Osteocyte (in vitro differentiated cells): ENCODE results near the gene NHLH2. TPM values are rescaled to one million over a fixed set of nuclear protein-coding genes. Genes with fewer than 3 reads are reported as not detected.

Experiments
- DNase-seq: peaks from one replicate; pipeline ENCODE4 v3.0.0; 2021; ENCODE audit warnings: mixed read lengths; ENCODE audit not compliant: unreplicated experiment; ENCODE audit errors: extremely low spot score
- H3K27ac Mint-ChIP-seq: one replicate; pipeline ENCODE4 v1.8.0; 2021; ENCODE audit warnings: mild to moderate bottlenecking, mixed read lengths; ENCODE audit not compliant: unreplicated experiment
- H3K27me3 Mint-ChIP-seq: one replicate; pipeline ENCODE4 v1.8.0; 2021; ENCODE audit warnings: mixed read lengths; ENCODE audit not compliant: unreplicated experiment
- H3K36me3 Mint-ChIP-seq: one replicate; pipeline ENCODE4 v1.8.0; 2021; ENCODE audit warnings: mixed read lengths; ENCODE audit not compliant: unreplicated experiment
- H3K4me1 Mint-ChIP-seq: one replicate; pipeline ENCODE4 v1.8.0; 2021; ENCODE audit warnings: mixed read lengths; ENCODE audit not compliant: unreplicated experiment
- H3K4me3 Mint-ChIP-seq: one replicate; pipeline ENCODE4 v1.8.0; 2021; ENCODE audit warnings: mild to moderate bottlenecking, moderate library complexity, mixed read lengths; ENCODE audit not compliant: unreplicated experiment
- H3K9me3 Mint-ChIP-seq: one replicate; pipeline ENCODE4 v1.8.0; 2021; ENCODE audit warnings: mixed read lengths; ENCODE audit not compliant: unreplicated experiment
- total RNA-seq: library from RNA; stranded (reverse); gene quantifications from 2 replicates; pipeline ENCODE4 v1.2.1, GENCODE V29; 2021
- TF ChIP-seq, protein P1 (sequence below): fragments of 200-600 bp; sonication (generic); IDR thresholded peaks from 2 replicates; pipeline ENCODE4 v1.5.0; 2021; ENCODE audit warnings: antibody characterized with exemption, mild to moderate bottlenecking, moderate library complexity

NHLH2 gene
- total RNA-seq, 1 donor from 2014 or later: not detected

DNA sequence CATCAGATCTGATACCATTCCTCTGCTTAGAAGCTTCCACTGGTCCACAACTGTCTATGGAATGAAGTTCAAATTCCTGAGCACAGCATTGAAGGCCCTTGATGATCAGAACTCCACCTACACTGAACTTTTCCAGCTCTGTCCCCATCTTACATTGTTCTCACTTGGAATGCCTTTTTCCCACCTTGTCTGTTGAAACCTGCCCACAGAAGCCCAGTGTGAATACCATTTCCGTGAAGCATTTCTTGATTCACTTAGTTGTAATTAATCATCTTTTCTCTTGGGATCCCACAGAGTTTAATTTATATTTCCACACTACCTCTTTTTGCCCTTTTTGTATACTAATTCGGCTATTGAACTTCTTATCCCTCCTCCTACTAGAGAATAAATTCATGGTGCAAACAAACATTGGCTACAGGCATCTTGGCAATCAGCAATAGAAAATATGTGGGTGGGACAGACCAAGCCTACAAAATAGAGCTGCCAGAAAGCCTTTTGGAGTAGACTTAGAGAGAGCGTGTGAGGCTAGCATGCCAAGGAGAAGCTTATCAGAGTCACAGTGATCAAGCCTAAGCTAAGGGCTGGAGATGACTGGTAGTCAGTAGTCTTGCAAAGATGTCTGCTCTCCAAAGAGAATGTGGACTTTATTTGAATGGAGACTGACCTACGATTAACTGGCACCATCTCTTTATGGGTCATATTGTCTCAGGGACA, 26.1 kb downstream of the NHLH2 start:
- no peak overlapping the region for H3K4me3 Mint-ChIP-seq
- H3K27ac Mint-ChIP-seq: no peak overlapping the region
- DNase-seq: no peak
- TF ChIP-seq, protein P1, sequence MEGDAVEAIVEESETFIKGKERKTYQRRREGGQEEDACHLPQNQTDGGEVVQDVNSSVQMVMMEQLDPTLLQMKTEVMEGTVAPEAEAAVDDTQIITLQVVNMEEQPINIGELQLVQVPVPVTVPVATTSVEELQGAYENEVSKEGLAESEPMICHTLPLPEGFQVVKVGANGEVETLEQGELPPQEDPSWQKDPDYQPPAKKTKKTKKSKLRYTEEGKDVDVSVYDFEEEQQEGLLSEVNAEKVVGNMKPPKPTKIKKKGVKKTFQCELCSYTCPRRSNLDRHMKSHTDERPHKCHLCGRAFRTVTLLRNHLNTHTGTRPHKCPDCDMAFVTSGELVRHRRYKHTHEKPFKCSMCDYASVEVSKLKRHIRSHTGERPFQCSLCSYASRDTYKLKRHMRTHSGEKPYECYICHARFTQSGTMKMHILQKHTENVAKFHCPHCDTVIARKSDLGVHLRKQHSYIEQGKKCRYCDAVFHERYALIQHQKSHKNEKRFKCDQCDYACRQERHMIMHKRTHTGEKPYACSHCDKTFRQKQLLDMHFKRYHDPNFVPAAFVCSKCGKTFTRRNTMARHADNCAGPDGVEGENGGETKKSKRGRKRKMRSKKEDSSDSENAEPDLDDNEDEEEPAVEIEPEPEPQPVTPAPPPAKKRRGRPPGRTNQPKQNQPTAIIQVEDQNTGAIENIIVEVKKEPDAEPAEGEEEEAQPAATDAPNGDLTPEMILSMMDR: no peak
- no peaks in the 10 kb centered on the region for H3K9me3 Mint-ChIP-seq
- H3K4me1 Mint-ChIP-seq: no peaks in the 10 kb centered on the region
- H3K27me3 Mint-ChIP-seq: peaks cover 69% of the 10 kb centered on the region
- H3K36me3 Mint-ChIP-seq: no peaks in the 10 kb centered on the region

DNA sequence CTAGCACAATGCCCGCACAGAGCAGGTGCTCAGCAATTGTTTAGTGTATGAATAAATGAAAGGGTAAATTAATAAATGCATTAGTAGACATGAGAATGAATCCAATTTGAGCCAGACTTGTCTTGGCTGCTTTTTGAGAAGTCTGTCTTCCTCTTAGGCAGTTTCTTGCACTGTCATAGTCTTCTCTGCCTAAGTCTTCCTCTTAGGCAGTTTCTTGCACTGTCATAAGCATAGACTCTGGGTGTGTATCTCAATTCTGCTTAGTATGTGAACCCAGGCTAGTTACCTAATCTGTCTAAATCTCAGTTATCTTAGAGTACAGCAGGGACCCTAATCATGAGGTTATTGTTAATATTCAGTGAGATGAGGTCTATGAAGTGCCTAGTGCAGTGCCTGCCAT, 27.2 kb downstream of the NHLH2 start:
- TF ChIP-seq, protein P1: no peak
- Mint-ChIP-seq H3K36me3 (no peaks in the 10 kb centered on the region), H3K4me1 (no peaks in the 10 kb centered on the region), H3K27me3 (peaks cover 70% of the 10 kb centered on the region), H3K9me3 (no peaks in the 10 kb centered on the region), H3K27ac (no peak overlapping the region), H3K4me3 (no peak overlapping the region)
- no peak for DNase-seq

DNA sequence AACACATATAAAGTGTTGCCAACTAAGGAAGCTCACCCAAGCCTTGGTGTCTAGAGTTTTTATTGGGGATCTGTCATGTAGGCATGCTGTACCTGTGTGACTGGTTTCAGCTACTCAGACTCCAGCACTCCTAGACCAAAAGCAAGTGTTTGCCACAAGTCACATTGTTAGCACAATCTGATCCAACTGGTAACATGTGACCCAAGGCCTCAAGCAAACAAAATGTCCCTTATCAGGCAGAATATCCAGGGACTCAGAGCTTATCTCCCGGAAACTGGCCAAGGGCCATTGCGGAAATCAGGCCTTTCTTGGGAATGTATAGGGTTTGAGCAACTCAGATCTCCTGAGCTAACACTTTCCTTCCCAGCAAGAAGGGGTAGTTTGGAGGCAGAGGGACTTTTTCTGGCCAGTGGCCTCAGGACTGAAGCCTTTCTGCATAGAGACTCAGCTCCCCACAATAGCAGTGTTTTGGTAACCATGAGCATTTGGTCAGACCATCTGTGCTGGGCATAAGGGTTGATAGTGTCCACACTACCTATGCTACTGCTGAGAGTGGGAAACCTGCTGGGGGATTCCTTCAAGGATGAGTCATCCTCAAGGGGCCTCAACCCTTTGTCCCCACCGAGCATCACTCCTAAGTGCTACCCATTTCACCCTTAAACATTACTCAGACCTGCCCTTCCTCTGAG, 29.6 kb downstream of the NHLH2 start:
- no peak for DNase-seq
- Mint-ChIP-seq H3K4me3 (no peak overlapping the region), H3K9me3 (no peaks in the 10 kb centered on the region), H3K27ac (no peak overlapping the region), H3K4me1 (no peaks in the 10 kb centered on the region), H3K27me3 (peaks cover 64% of the 10 kb centered on the region), H3K36me3 (no peaks in the 10 kb centered on the region)
- TF ChIP-seq, protein P1: no peak

DNA sequence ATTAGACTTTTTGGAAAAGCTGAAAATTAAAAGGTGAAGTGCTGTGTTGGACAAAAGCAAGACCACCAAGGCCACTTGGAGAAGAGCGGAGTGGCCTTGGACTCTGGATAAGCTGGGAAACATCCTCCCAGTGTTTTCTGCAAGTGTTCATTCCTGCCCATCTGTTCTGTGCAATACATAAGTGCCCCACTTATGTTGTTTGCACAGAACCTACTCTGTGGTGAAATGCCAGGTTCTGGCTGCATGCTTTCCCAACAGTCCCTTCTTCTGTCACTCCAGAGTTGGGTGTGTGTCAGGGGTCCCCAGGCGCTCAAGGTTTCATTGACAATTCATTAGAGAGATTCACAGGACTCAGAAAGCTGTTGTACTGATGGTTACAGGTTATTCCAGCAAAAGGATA, 30.3 kb downstream of the NHLH2 start:
- H3K9me3 Mint-ChIP-seq: no peaks in the 10 kb centered on the region
- peaks cover 62% of the 10 kb centered on the region for H3K27me3 Mint-ChIP-seq
- DNase-seq: no peak
- H3K36me3 Mint-ChIP-seq: no peaks in the 10 kb centered on the region
- TF ChIP-seq, protein P1: no peak
- H3K27ac Mint-ChIP-seq: no peak overlapping the region
- H3K4me3 Mint-ChIP-seq: no peak overlapping the region
- no peaks in the 10 kb centered on the region for H3K4me1 Mint-ChIP-seq

DNA sequence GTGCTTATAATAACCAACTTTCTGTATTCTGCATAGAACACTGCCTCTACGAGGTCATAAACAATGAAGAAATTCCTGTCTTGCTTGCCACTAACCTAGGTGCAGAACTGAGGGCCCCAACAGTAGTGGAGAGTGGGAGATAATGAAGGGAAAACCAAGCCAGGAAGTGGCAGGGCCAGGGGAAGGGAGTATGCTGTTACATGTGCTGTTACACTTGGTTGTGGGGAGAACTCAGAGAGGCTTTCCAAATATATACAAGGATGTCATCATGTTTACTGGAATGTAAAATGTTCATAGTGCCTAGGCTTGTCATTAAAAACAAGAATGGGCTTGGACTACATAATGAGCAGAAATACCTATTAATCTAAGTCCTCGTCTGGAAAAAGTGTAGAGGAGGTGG, 31.1 kb downstream of the NHLH2 start:
- TF ChIP-seq, protein P1: no peak
- Mint-ChIP-seq H3K27ac (no peak overlapping the region), H3K4me3 (no peak overlapping the region), H3K27me3 (peaks cover 67% of the 10 kb centered on the region), H3K36me3 (no peaks in the 10 kb centered on the region), H3K9me3 (no peaks in the 10 kb centered on the region), H3K4me1 (no peaks in the 10 kb centered on the region)
- no peak for DNase-seq
